HUES64 (cell line): ENCODE data around the gene MOAP1.
"Not testable (repeated sequence)": the region's sequence is repeated elsewhere in the genome, so short reads cannot be mapped to it uniquely, and the experiment has no call there.

Experiments used
- H3K27ac ChIP-seq: 2 replicates; pipeline ENCODE4 v1.7.0; 2013; ENCODE audit warnings: low read depth, low read length, inconsistent platforms
- H3K27me3 ChIP-seq: 2 replicates; pipeline ENCODE4 v1.6.1; 2013; ENCODE audit warnings: mild to moderate bottlenecking, low read length; ENCODE audit not compliant: insufficient read depth
- H3K36me3 ChIP-seq: 2 replicates; pipeline ENCODE4 v1.6.1; 2013; ENCODE audit warnings: mild to moderate bottlenecking, low read length; ENCODE audit not compliant: insufficient read depth
- H3K4me1 ChIP-seq: 2 replicates; pipeline ENCODE4 v1.6.1; 2013; ENCODE audit warnings: mild to moderate bottlenecking, low read length, moderate library complexity; ENCODE audit not compliant: insufficient read depth
- H3K4me3 ChIP-seq: 2 replicates; pipeline ENCODE4 v1.5.1; 2013; ENCODE audit warnings: mild to moderate bottlenecking, low read length, moderate library complexity
- H3K9ac ChIP-seq: 2 replicates; pipeline ENCODE4 v1.6.1; 2013; ENCODE audit warnings: mild to moderate bottlenecking, low read depth, low read length
- H3K9me3 ChIP-seq: 2 replicates; pipeline ENCODE4 v1.6.1; 2013; ENCODE audit warnings: low read depth, low read length; ENCODE audit not compliant: insufficient read depth
- WGBS: fragments of 150-250, 120-280 bp; methylation state at CpG from one replicate; pipeline ENCODE4 v1.1.7; 2013; ENCODE audit warnings: missing lambda C conversion rate; 5-methylcytosine and 5-hydroxymethylcytosine counted together

Gene MOAP1

GRCh38 chr14:93160353-93160801 lies 24.3 kb downstream of the MOAP1 start:
- Histone ChIP-seq H3K36me3 (no peaks in the 10 kb centered on the region), H3K9me3 (no peaks in the 10 kb centered on the region), H3K4me1 (no peaks in the 10 kb centered on the region), H3K27me3 (no peaks in the 10 kb centered on the region), H3K27ac (no peak overlapping the region), H3K4me3 (no peak overlapping the region), H3K9ac (no peak overlapping the region)
- WGBS, result 55% methylated on average over 3 of the region's 4 CpGs

- WGBS, result 95% methylated on average over 2 of the region's 5 CpGs
- not testable (repeated sequence) for H3K27me3 ChIP-seq, H3K4me1 ChIP-seq, H3K27ac ChIP-seq, H3K9me3 ChIP-seq, H3K36me3 ChIP-seq, H3K9ac ChIP-seq, H3K4me3 ChIP-seq
Observed at GRCh38 chr14:93159625-93160352, 24.9 kb downstream of the MOAP1 start.

- not testable (repeated sequence) for H3K4me3 ChIP-seq, H3K9me3 ChIP-seq, H3K27me3 ChIP-seq, H3K9ac ChIP-seq, H3K27ac ChIP-seq, H3K36me3 ChIP-seq, H3K4me1 ChIP-seq
- WGBS, result 91% methylated on average over 6 of the region's 7 CpGs
Observed at GRCh38 chr14:93158349-93158748, 26.3 kb downstream of the MOAP1 start.

- H3K27me3 ChIP-seq, result no peaks in the 10 kb centered on the region
- no peak overlapping the region for H3K4me3 ChIP-seq
- H3K9ac ChIP-seq, result no peak overlapping the region
- no peak overlapping the region for H3K27ac ChIP-seq
- H3K9me3 ChIP-seq, result no peaks in the 10 kb centered on the region
- 91% methylated on average over 7 of the region's 8 CpGs for WGBS
- no peaks in the 10 kb centered on the region for H3K36me3 ChIP-seq
- no peaks in the 10 kb centered on the region for H3K4me1 ChIP-seq
Observed at GRCh38 chr14:93156693-93157369, 27.9 kb downstream of the MOAP1 start.

- no peaks in the 10 kb centered on the region for H3K9me3 ChIP-seq
- H3K4me1 ChIP-seq, result no peaks in the 10 kb centered on the region
- H3K9ac ChIP-seq, result no peak overlapping the region
- H3K27ac ChIP-seq, result no peak overlapping the region
- no peak overlapping the region for H3K4me3 ChIP-seq
- H3K27me3 ChIP-seq, result no peaks in the 10 kb centered on the region
- 89% methylated on average over 2 of the region's 2 CpGs for WGBS
- no peaks in the 10 kb centered on the region for H3K36me3 ChIP-seq
Observed at GRCh38 chr14:93155667-93156066, 29.0 kb downstream of the MOAP1 start.

- Histone ChIP-seq H3K9ac (no peak overlapping the region), H3K4me1 (no peaks in the 10 kb centered on the region), H3K27ac (no peak overlapping the region), H3K27me3 (no peaks in the 10 kb centered on the region), H3K4me3 (no peak overlapping the region), H3K36me3 (no peaks in the 10 kb centered on the region), H3K9me3 (no peaks in the 10 kb centered on the region)
- 94% methylated on average over 6 of the region's 7 CpGs for WGBS
Observed at GRCh38 chr14:93153121-93153520, 31.6 kb downstream of the MOAP1 start.

GRCh38 chr14:93150227-93151208 lies 34.2 kb downstream of the MOAP1 start:
- Histone ChIP-seq H3K27me3 (no peaks in the 10 kb centered on the region), H3K9ac (no peak overlapping the region), H3K27ac (no peak overlapping the region), H3K36me3 (no peaks in the 10 kb centered on the region), H3K4me1 (no peaks in the 10 kb centered on the region), H3K9me3 (no peaks in the 10 kb centered on the region), H3K4me3 (no peak overlapping the region)
- WGBS, result 54% methylated on average over 16 of the region's 16 CpGs

GRCh38 chr14:93148979-93149378 lies 35.7 kb downstream of the MOAP1 start:
- Histone ChIP-seq H3K4me3 (no peak overlapping the region), H3K27ac (no peak overlapping the region), H3K9ac (no peak overlapping the region), H3K36me3 (no peaks in the 10 kb centered on the region), H3K9me3 (no peaks in the 10 kb centered on the region), H3K27me3 (no peaks in the 10 kb centered on the region), H3K4me1 (no peaks in the 10 kb centered on the region)
- 93% methylated on average over 8 of the region's 8 CpGs for WGBS

- no peak overlapping the region for H3K4me3 ChIP-seq
- no peaks in the 10 kb centered on the region for H3K4me1 ChIP-seq
- 92% methylated on average over 9 of the region's 9 CpGs for WGBS
Observed at GRCh38 chr14:93146119-93146518, 38.6 kb downstream of the MOAP1 start.

GRCh38 chr14:93142854-93143652 lies 41.6 kb downstream of the MOAP1 start:
- Histone ChIP-seq H3K27ac (no peak overlapping the region), H3K9ac (no peak overlapping the region), H3K4me3 (no peak overlapping the region), H3K27me3 (no peaks in the 10 kb centered on the region), H3K9me3 (no peaks in the 10 kb centered on the region), H3K36me3 (no peaks in the 10 kb centered on the region), H3K4me1 (no peaks in the 10 kb centered on the region)
- WGBS, result 94% methylated on average over 13 of the region's 13 CpGs

More at GRCh38 chr14:93146119-93146518, 38.6 kb downstream of the MOAP1 start:
- no peak overlapping the region for H3K27ac ChIP-seq
- H3K9ac ChIP-seq, result no peak overlapping the region
- H3K9me3 ChIP-seq, result no peaks in the 10 kb centered on the region
- H3K27me3 ChIP-seq, result no peaks in the 10 kb centered on the region
- H3K36me3 ChIP-seq, result no peaks in the 10 kb centered on the region
